ENCODE results near the gene SCNN1A.

- no peak for TF ChIP-seq POLR2A (IDR thresholded peaks at IDR 0.05; ENCODE audit: low read depth, low read length)
- TF ChIP-seq CHD1 (IDR thresholded peaks at IDR 0.05; ENCODE audit: low read depth, low read length) = no peak
- TF ChIP-seq, protein P1, sequence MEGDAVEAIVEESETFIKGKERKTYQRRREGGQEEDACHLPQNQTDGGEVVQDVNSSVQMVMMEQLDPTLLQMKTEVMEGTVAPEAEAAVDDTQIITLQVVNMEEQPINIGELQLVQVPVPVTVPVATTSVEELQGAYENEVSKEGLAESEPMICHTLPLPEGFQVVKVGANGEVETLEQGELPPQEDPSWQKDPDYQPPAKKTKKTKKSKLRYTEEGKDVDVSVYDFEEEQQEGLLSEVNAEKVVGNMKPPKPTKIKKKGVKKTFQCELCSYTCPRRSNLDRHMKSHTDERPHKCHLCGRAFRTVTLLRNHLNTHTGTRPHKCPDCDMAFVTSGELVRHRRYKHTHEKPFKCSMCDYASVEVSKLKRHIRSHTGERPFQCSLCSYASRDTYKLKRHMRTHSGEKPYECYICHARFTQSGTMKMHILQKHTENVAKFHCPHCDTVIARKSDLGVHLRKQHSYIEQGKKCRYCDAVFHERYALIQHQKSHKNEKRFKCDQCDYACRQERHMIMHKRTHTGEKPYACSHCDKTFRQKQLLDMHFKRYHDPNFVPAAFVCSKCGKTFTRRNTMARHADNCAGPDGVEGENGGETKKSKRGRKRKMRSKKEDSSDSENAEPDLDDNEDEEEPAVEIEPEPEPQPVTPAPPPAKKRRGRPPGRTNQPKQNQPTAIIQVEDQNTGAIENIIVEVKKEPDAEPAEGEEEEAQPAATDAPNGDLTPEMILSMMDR (conservative IDR thresholded peaks at IDR 0.05; ENCODE audit: low read depth, low read length) = no peak
- TF ChIP-seq RAD21 (IDR thresholded peaks at IDR 0.05; ENCODE audit: low read length) = no peak
- peak; percentile 79 for TF ChIP-seq FOS (IDR thresholded peaks at IDR 0.05; ENCODE audit: low read depth, low read length)
Measured at GRCh38 chr12:6372403-6373003, 2.9 kb downstream of the SCNN1A start.

Measured in IMR-90 (cell line).